ENCODE measurements around the gene OXA1L. TPM values are rescaled to one million over a fixed set of nuclear protein-coding genes. Genes with fewer than 3 reads are reported as not detected.

Gene OXA1L
- total RNA-seq, 2 donors from 2014 or later: 73.2 to 83.5 TPM

DNA sequence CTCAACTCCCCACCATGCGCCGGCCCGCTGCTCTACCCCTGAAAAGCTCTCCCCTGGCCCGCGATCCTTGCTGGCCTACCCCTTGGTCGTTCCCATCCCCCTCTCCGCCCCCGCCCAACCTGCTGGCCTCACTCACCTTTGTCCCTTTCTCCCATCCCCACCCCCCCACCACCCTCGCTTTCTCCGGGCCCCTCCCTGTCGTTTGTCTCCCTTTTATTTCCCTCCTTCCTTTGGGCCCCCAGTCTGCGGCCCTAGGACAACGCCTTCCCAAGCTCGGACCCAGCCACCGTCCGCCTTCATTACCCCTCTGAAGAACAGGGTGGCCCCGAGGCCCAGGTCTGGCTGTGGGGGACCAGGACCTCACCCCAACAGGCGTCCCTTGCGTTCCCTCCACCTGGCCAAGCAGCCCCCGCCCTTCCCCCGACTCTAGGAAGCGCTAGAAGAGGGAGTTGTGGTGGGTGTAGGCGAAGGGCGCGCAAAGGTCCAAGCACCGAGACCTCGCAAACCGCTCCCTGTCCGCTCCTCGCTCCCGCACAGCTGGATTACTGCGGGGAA lies 55.6 kb downstream of the OXA1L start:
- Histone ChIP-seq H3K27ac (peak overlapping the region; percentile 74 to 88 (median 82)), H3K4me3 (no peak overlapping the region)

More for the DNA sequence above, 55.6 kb downstream of the OXA1L start:
- Histone ChIP-seq H3K27me3 (no peaks in the 10 kb centered on the region), H3K36me3 (replicated peaks in 1 of 2; ENCODE audit: insufficient read depth in 1 of 2, low read depth in 2 of 2) (no peaks in the 10 kb centered on the region), H3K9me3 (no peaks in the 10 kb centered on the region), H3K4me1 (peaks cover 64% of the 10 kb centered on the region)
- WGBS, 2 donors: 66 to 76% methylated on average over 31 of the region's 32 CpGs
- DNase-seq (peak in 1 of 4 donors; percentile 32), ATAC-seq (no peak)
- TF ChIP-seq POLR2A (IDR thresholded peaks at IDR 0.05): no peak
- intact Hi-C loops (cut with DNase I): loop anchor here (5.0 kb wide), 1 partner anchor 35 kb away; no protein-coding TSS in a partner anchor

Small RNA genes lying within 50 kb of the gene (small RNA-seq; reads per million reads assigned to genes)
- not detected for gene RF00588

Other genes with a start within 250 kb of the OXA1L start
- gene DAD1, start 177.5 kb upstream of the OXA1L start, total RNA-seq: 100 to 1,000 TPM in 1 of 2 donors, 10 to 100 TPM in 1; 91.3 to 104 TPM
- 10 to 100 TPM; 11.9 to 28.3 TPM for gene ABHD4, start 168.4 kb upstream of the OXA1L start, total RNA-seq
- gene OR6J1, start 122.3 kb upstream of the OXA1L start, total RNA-seq: not detected
- gene SLC7A7, start 48.7 kb downstream of the OXA1L start, total RNA-seq: 10 to 100 TPM in 1 of 2 donors, 1 to 10 TPM in 1; 6.9 to 16.6 TPM
- 10 to 100 TPM; 29.3 to 45.1 TPM for gene MRPL52, start 63.2 kb downstream of the OXA1L start, total RNA-seq
- 10 to 100 TPM; 55.3 to 65.3 TPM for gene MMP14, start 69.9 kb downstream of the OXA1L start, total RNA-seq
- gene LRP10, start 105.1 kb downstream of the OXA1L start, total RNA-seq: 10 to 100 TPM; 47.8 to 83.0 TPM
- gene REM2, start 116.5 kb downstream of the OXA1L start, total RNA-seq: not detected
- 100 to 1,000 TPM in 1 of 2 donors, 10 to 100 TPM in 1; 39.4 to 219 TPM for gene RBM23, start 152.5 kb downstream of the OXA1L start, total RNA-seq
- gene PRMT5, start 162.7 kb downstream of the OXA1L start, total RNA-seq: 10 to 100 TPM; 36.1 to 40.2 TPM
- gene HAUS4, start 190.4 kb downstream of the OXA1L start, total RNA-seq: 10 to 100 TPM; 16.8 to 47.0 TPM
- 10 to 100 TPM; 15.8 to 19.5 TPM for gene AJUBA, start 215.9 kb downstream of the OXA1L start, total RNA-seq
- 10 to 100 TPM in 1 of 2 donors, 1 to 10 TPM in 1; 4.0 to 11.2 TPM for gene C14orf93, start 243.5 kb downstream of the OXA1L start, total RNA-seq